Placental pericyte (primary cell): Measurements from ENCODE around the gene FEV. TPM values are rescaled to one million over a fixed set of nuclear protein-coding genes. Genes with fewer than 3 reads are reported as not detected.

Source experiments
- small RNA-seq: library from RNA; depleted of rRNA; stranded (forward); fragments of <200 nt; gene quantifications from one replicate; pipeline ENCODE3, GENCODE V24; 2012; ENCODE audit warnings: low replicate concordance
- total RNA-seq: library from RNA; depleted of rRNA; stranded (reverse); fragments of >200 nt; gene quantifications from 2 replicates; pipeline ENCODE4 v1.2.3, GENCODE V29; 2012

The FEV gene
- not detected in 2 replicates for total RNA-seq

GRCh38 chr2:218985021-218985324 lies at the start of gene FEV:
FEV (minus strand) TSS chr2:218985184; CDS start chr2:218985075, 109 bp downstream.

GRCh38 chr2:218993345-218994315 lies 8.6 kb upstream of the FEV start, which contains the start of gene CRYBA2:
CRYBA2 (minus strand) TSS chr2:218993422; CDS start chr2:218993176, 246 bp downstream.

DNA sequence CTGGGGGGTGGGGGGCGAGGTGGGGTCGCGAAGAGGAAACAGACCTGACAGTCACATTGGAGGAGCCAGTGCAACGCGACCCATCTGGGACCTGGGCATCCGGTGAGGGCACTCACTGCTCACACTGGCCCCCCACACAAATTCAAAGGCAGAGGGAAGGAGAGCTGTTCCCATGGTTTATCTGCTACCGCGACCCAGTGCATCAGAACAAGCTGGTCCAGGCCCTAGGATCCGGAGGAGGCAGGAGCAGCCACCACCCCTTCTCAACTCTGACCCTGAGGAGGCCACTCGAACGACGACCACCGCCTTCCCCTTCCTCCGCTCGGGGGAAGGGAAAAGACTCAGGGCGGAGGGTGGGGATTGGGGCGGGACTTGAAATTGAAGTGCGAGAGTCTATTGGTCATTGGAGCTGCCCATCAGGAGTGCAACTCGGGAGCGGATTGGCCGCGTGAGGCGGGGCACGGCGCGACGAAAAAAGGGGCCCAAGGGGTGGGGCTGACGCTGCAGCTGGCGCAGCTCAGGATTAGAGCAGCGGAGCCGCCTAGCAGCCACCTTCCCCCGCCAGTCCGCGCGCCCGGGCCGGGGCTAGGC lies 25.7 kb downstream of the FEV start, which contains the start of gene CDK5R2:
Gene CDK5R2, plus strand, starts transcription at position 526 of the 591 bp plus-strand sequence. CDS start 155 bp downstream, outside the sequence.

Small RNA genes lying within 50 kb of the gene (small RNA-seq; reads per million reads assigned to genes)
- not detected for gene MIR375

Other genes with a start within 250 kb of the FEV start
- gene CYP27A1, start 203.0 kb downstream of the FEV start, total RNA-seq = 4.7 and 23.4 TPM in 2 replicates
- gene PRKAG3, start 153.4 kb downstream of the FEV start, total RNA-seq = not detected in 2 replicates
- not detected in 2 replicates for gene WNT6, start 125.4 kb downstream of the FEV start, total RNA-seq
- gene WNT10A, start 104.3 kb downstream of the FEV start, total RNA-seq = not detected in 2 replicates
- gene CDK5R2, start 25.5 kb downstream of the FEV start, total RNA-seq = not detected in 2 replicates
- gene CRYBA2, start 8.2 kb upstream of the FEV start, total RNA-seq = not detected in 2 replicates
- not detected in 2 replicates for gene CFAP65, start 56.3 kb upstream of the FEV start, total RNA-seq
- gene IHH, start 75.7 kb upstream of the FEV start, total RNA-seq = under 0.01 TPM in 1 of 2 replicates, not detected in the other
- 18.6 and 18.9 TPM in 2 replicates for gene NHEJ1, start 175.6 kb upstream of the FEV start, total RNA-seq
- 0.57 and 1.1 TPM in 2 replicates for gene SLC23A3, start 184.8 kb upstream of the FEV start, total RNA-seq
- gene CNPPD1, start 191.7 kb upstream of the FEV start, total RNA-seq = 20.9 and 36.8 TPM in 2 replicates
- gene RETREG2, start 193.1 kb upstream of the FEV start, total RNA-seq = 74.7 and 81.0 TPM in 2 replicates
- gene ZFAND2B, start 221.6 kb upstream of the FEV start, total RNA-seq = 20.8 and 32.2 TPM in 2 replicates
- gene ABCB6, start 233.8 kb upstream of the FEV start, total RNA-seq = 22.3 and 24.8 TPM in 2 replicates
- 56.9 and 74.0 TPM in 2 replicates for gene ATG9A, start 244.5 kb upstream of the FEV start, total RNA-seq
- gene ANKZF1, start 244.6 kb upstream of the FEV start, total RNA-seq = 19.2 and 23.9 TPM in 2 replicates